HG02678 (cell line): ENCODE data around the gene ARL8B.

Experiments used
- ATAC-seq: cut with Tn5 transposase; IDR thresholded peaks from one replicate; pipeline ENCODE4 v1.9.1; 2021; ENCODE audit warnings: mild to moderate bottlenecking, moderate library complexity; ENCODE audit not compliant: unreplicated experiment

ARL8B gene

GRCh38 chr3:5205165-5205941 is 83.3 kb downstream of the ARL8B start:
- ATAC-seq: peak; percentile 99

GRCh38 chr3:5210926-5211325 is 88.8 kb downstream of the ARL8B start:
- ATAC-seq: no peak

GRCh38 chr3:5212628-5213573 is 90.8 kb downstream of the ARL8B start:
- no peak for ATAC-seq

DNA sequence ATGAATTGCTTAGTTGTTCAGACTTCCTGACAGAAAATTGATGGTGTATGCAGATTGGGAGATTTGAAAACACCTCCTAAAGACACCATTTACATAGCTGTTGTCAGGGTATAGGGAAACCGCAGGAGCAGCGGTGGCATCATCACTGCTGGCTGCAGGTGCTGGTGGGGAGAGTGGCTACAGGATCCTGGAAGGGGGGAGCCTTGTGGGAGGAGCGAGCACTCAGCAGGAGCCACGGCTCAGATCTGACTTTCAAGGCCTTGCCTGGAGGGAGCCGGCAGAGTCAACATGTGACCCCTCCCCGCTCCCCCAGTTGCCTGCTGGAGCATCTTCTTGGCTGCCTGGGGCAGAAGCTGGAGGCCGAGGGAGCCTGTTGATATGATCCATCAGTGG is 91.5 kb downstream of the ARL8B start:
- no peak for ATAC-seq

GRCh38 chr3:5214352-5214751 is 92.3 kb downstream of the ARL8B start:
- ATAC-seq: no peak

GRCh38 chr3:5217824-5218595 is 95.9 kb downstream of the ARL8B start:
- no peak for ATAC-seq

DNA sequence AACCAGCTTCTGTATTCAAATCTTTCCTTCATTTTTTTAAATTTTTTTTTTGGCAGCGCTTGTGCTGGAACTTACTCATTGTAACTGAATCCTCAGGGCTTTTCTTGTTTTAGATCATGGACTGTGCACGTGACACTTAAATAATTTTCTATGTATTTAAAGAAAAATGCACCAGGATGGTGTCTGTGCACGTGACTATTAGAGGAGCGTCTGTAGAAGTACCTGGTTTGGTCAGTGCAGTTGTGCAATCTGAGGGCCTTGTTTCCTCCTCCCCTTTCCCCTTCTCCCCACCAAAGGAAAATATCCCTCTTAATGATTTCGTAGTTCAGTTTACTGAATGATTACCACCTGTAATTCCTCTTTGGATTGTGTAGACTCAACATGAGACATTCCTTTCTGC is 96.7 kb downstream of the ARL8B start:
- ATAC-seq: no peak

- ATAC-seq: no peak
Observed at GRCh38 chr3:5219216-5219615, 97.1 kb downstream of the ARL8B start.

DNA sequence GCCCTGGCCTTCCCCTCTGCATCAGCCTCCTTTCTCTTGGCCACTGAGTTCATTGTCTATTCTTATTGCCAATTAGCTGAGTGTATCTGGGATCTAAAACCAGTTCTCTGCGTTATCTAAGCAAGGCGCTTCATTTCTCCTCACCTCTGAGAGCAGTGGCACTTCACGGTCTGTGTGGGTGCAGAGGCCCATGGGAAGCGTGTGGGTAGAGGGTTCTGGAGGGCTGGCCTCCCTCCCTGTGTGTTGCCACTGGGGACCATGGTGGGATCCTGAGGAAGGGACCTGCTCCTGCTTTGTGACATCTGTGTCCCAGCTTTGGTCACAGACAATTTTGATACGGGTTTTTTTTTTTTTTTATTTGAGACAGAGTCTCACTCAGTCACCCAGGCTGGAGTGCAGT is 98.1 kb downstream of the ARL8B start:
- ATAC-seq: no peak

DNA sequence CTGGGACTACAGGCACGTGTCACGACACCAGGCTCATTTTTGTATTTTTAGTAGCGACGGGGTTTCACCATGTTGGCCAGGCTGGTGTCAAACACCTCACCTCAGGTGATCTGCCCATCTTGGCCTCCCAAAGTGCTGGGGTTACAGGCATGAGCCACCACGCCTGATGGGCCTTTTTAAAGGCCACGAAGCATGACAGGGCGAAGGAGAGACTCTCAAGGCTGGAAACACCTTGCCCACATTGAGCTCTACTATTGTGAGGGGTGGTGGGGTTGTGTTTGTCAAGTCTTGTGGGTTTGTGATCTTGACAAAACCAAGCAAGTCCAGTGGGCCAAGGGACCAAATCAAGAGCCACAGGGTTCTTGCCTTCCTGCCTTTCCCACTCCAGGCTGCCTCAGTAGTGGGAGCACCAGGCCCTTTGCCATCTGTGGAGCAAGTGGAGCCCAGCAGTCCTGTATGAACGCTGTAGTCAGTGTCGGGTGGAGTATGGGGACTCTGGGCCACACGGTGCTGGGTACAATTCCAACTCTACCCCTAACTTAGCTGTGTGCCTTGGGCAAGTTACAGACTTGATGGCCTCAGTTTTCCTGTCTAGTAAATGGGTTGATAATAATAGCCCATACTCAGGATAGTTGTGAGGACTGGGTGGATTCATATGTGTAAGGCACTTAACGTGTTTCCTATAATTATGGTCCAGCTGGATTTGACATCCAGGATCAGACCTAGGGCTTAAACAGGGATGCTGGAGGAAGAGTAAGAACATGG is 98.8 kb downstream of the ARL8B start:
- ATAC-seq: no peak

DNA sequence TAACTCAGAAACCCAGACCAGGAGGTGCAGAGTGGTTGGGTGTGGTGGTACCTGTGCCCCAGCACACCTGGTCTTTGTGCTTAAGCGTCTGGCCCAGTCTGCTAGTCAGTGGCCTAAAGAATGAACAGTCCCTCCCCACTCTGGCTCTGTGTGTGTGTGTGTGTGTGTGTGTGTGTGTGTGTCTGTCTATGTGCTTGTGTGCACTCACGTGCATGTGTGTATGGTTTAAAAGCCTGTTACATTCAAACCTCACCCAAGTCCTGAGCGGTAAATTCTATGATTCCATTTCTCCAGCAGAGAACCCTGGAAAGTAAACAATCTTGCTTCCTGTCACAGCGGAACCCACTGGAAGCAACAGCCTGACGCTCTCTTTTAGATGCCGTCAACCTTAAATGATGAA is 99.6 kb downstream of the ARL8B start:
- ATAC-seq: no peak

- ATAC-seq: no peak
Observed at GRCh38 chr3:5222283-5223005, 100.4 kb downstream of the ARL8B start.

- ATAC-seq: no peak
Observed at GRCh38 chr3:5226783-5227182, 104.7 kb downstream of the ARL8B start.

DNA sequence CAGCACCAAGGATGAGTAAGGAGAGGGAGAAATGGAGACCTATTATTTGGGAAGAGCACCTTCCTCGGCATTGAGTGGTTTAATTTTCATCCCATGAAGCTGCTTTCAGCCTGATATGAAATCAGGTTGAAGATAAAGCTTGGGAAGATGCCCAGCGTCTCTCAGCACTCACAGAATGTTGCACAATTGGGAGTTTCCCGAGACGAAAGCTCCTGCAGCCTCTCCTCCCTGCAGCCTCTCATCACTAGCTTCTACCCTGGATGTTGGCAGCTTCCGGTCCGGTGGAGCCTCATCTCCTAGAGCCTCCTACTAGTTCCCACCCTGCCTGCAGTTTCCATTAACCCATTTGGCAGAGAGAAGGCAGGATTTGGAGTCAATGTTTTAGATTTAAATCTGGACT is 105.7 kb downstream of the ARL8B start:
- no peak for ATAC-seq

DNA sequence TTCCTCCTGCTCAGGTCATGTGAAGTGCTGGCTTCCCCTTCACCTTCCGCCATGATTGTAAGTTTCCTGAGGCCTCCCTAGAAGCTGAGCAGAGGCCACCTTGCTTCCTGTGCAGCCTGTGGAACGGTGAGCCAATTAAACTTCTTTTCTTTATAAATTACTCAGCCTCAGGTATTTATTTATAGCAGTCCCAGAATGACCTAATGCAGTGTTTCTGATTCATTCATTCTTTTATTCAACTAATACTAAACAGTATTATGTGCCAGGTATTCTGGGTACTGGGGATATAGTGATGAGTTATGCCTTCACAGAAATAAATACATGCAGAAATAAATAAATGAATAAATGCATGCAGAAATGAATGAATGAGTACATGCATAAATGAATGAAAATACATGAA is 107.3 kb downstream of the ARL8B start:
- ATAC-seq: no peak
